GM18867 (cell line): Measurements from ENCODE around the gene SHE.

Experiments
- ATAC-seq: cut with Tn5 transposase; IDR thresholded peaks from one replicate; pipeline ENCODE4 v1.9.1; 2021; ENCODE audit warnings: mild to moderate bottlenecking, moderate library complexity; ENCODE audit not compliant: unreplicated experiment

The SHE gene

GRCh38 chr1:154481053-154481452, 21.2 kb downstream of the SHE start:
- ATAC-seq: no peak

DNA sequence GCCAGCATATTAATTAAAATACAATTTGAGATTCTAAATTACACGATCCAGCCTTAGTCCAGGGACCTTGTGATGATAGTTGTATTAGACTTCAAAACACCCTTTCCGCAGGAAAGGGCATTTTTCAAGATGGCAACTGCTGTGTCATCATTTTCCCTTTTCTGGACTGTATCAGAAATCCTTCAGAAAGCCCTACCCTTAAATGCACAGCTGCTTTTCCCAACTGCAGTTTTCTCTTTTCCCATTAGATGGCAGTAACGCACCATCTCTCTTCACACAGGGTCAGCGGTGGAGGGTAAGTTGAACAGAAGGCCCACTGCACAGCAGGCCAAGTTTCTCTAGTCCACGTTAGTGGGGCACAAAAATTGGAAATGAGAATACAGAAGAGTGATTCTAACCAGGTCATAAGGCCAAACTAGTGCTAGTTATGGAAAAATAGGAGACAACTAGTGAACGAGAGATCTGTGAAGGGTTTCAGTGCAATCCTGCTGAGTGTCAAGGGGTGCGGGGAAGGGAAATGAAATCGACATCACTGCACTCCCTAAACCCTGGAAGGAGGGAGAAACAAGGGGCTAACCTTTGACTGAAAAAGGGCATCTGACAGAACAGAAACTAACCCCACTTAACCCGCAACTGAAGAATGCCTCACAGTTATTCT, 22.3 kb downstream of the SHE start:
- no peak for ATAC-seq

DNA sequence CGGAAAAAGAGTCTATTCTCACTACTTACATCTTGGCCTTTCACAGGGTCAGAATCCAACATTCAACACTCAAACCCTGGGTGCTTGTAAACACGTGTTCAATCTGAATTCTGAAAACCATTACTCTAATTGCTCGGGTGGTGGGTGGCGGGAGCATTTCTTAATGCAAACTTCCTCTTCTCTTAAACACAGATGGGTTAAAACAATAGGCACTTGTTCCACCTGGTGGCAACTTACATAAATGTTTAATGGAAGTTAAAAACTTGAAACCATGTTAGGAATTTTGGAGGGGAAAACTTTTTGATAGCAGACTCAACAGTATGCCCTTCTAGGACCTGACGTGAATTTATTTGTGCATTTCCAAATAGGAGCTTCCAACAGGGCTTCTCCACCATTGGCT, 23.6 kb downstream of the SHE start:
- no peak for ATAC-seq

DNA sequence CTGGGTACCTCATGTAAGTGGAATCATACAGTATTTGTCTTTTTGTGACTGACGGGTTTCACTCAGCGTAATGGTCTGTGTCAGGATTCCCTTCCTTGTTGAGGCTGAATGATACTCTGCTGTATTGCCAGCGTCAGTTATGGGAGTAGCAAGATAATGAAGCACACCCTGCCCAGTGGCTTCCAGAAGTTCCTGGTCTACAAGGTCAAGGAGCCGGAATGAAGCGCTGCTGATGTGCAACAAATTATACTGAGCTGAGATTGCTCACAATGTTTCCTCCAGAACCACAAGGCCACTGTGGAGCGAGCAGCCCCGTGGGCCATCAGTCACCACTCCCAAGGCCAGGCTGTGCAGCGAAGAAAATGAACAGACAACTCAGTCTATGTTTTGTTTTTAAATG, 24.2 kb downstream of the SHE start:
- no peak for ATAC-seq

GRCh38 chr1:154476791-154477190, 25.4 kb downstream of the SHE start:
- no peak for ATAC-seq

GRCh38 chr1:154474802-154475201, 27.4 kb downstream of the SHE start:
- no peak for ATAC-seq

- no peak for ATAC-seq
Measured at GRCh38 chr1:154471304-154471703, 30.9 kb downstream of the SHE start.

DNA sequence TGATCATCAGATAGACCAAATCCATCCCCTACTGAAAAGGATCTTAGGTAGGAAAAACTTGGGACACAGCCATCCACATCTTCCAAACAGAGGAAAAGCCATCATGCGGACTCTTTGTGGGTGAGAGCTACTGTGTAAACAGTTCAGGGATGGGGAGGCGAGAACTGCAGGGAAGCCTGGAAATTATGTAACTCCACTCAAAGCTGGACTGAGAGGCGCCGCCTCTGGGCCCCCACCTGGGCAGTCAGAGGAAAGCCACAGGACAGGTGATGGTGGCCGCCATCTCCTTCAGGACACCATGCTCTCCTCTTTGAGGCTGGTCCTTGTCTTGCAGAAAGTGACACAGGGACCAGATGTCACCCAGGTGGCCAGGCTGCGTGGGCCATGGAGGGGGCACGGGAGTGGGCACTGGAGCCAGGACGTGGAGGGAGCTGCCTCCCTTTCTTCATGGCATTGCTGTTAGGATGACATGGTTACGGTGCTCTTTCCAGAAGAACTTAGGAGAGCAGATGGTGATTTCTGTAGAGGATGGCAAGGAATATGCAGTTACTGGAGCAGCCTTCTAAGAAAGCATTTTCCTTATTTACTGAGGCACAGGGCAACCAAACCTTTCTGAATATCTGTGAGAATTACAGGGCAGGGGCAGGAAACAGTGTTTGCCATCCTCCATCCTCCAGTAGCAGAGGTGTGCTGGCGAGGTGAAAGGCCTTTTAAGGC, 32.2 kb downstream of the SHE start:
- no peak for ATAC-seq

- no peak for ATAC-seq
Measured at GRCh38 chr1:154468535-154469250, 33.5 kb downstream of the SHE start.

GRCh38 chr1:154467434-154468102, 34.6 kb downstream of the SHE start:
- no peak for ATAC-seq

DNA sequence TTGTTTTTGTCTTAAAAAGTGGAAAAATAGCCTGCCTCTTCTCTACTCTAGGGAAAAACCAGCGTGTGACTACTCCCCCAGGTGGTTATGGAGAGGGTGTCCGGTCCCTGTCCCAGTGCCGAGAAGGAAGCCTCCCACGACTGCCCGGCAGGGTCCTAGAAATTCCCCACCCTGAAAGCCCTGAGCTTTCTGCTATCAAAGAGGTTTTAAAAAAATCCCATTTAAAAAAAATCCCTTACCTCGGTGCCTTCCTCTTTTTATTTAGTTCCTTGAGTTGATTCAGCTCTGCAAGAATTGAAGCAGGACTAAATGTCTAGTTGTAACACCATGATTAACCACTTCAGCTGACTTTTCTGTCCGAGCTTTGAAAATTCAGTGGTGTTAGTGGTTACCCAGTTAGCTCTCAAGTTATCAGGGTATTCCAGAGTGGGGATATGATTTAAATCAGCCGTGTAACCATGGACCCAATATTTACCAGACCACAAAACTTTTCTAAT, 35.2 kb downstream of the SHE start:
- ATAC-seq: no peak

DNA sequence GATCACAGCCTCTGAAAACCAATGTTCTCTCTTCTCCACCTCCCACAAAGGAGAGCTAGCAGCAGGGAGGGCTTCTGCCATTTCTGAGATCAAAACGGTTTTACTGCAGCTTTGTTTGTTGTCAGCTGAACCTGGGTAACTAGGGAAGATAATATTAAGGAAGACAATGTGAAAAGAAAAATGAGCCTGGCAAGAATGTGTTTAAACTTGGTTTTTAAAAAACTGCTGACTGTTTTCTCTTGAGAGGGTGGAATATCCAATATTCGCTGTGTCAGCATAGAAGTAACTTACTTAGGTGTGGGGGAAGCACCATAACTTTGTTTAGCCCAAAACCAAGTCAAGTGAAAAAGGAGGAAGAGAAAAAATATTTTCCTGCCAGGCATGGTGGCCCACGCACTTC, 36.0 kb downstream of the SHE start:
- no peak for ATAC-seq

DNA sequence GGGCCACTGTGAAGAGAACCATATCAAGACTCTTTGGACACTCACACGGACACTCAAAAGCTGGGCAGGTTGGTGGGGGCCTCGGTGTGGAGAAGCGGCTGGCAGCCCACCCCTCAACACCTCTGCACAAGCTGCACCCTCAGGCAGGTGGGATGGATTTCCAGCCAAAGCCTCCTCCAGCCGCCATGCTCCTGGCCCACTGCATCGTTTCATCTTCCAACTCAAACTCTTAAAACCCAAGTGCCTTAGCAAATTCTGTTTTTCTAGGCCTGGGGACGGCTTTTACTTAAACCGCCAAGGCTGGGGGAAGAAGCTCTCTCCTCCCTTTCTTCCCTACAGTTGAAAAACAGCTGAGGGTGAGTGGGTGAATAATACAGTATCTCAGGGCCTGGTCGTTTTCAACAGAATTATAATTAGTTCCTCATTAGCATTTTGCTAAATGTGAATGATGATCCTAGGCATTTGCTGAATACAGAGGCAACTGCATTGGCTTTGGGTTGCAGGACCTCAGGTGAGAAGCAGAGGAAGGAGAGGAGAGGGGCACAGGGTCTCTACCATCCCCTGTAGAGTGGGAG, 36.5 kb downstream of the SHE start:
- no peak for ATAC-seq

DNA sequence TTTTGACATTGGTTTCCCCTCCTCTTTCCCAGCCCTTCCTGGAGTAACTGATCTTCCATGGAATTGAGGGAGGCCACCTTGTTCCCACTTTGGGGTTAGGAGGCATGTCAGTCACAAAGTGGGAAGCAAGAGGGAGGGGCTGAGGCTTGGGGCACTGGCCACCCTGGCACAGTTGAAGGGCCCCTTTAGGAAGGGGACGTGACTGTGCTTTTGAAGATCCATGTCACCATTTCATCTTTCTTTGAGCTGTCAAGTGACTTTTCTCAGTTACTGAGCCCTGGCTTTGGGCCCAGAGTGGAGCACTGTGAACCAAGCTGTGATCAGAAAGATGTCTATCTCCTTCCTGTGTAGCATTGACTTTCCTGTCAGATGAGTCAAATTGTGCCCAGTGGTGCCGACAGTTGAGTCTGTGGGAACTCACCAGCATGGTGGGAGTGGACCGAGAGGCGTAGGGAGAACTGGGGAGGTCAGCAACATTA, 38.7 kb downstream of the SHE start:
- ATAC-seq: no peak

DNA sequence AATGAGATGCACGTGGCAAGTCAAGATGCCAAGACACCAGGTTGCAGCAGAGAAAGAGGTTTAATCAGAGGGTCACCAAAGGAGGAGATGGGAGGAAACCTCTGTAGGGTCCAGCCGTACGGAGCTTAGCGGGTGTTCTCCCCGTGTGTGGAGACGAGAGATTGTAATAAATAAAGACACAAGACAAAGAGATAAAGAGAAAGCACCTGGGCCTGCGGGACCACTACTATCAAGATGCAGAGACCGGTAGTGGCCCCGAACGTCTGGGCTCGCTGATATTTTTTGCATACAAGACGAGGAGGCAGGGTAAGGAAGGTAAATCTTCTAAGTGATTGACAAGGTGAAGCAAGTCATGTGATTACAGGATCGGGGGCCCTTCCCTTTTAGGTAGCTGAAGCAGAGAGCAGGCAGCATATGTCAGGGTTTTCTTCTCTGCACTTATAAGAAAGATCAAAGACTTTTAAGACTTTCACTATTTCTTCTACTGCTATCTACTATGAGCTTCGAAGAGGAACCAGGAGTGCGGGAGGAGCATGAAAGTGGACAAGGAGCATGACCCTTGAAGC, 41.4 kb downstream of the SHE start:
- no peak for ATAC-seq

DNA sequence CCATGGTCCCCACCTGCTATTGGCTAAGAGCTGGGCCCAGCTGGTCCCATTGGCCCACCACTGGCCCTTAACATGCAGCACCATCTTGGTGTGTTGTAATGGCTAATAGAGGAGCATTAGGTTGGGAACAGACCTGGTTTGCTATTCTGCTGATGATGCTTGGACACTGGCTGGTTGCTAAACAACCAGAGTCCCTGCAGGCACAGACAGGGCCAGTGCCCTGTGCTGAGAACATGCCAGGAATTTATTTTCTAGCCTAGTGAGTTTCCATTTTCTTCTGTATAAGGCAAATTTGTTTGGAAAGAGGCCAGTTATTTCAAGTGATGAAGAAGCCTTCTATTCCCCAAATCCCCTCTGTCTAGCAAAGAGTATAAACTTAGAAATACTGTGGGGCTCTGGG, 43.1 kb downstream of the SHE start:
- ATAC-seq: no peak

GRCh38 chr1:154456631-154457030, 45.6 kb downstream of the SHE start:
- ATAC-seq: no peak

DNA sequence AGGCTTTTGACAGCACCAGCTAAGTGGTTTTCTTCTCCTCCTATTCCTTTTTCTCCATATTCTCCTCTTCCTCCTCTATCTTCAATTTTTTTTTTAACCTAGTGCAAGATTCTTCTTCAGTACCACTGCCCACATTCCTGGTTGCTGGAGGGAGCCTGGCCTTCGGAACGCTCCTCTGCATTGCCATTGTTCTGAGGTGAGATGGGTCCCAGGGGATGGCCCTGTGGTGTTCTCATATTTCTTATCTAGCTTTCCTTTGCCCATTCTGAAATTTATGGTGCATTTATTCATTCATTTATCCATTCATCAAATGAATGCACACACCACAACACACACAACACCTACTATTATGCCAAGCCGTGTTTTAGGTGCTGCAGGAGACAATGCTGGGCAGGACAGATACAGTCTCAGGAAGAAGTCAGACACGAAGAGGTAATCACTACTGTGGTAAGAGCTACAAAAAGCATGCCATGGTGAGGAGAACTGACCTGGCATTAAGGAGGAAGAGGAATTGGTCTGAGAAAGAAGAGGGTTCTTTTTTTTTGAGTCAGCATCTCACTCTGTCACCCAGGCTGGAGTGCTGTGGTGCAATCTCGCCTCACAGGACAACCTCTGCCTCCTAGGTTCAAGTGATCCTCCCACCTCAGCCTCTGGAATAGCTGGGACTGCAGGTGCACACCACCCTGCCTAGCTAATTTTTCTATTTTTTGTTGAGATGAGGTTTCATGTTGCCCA, 47.7 kb downstream of the SHE start:
- ATAC-seq: no peak

GRCh38 chr1:154453574-154454352, 48.4 kb downstream of the SHE start:
- no peak for ATAC-seq
